WTC11 (cell line): ENCODE measurements around the gene SPATA12. TPM values are rescaled to one million over a fixed set of nuclear protein-coding genes. Genes with fewer than 3 reads are reported as not detected.
A peak's percentile ranks its signal among the peaks of the same experiment; 100 is the strongest.

Experiments used
- ATAC-seq: fragments of 200-7000 bp; cut with Tn5 transposase; 2 replicates; pipeline ENCODE4 v1.10.0; 2021; ENCODE audit warnings: mild to moderate bottlenecking, moderate library complexity
- Bru-seq: library from RNA; stranded (reverse); fragments of 400-500 nt; gene quantifications from one replicate; lab custom pipeline; 2021; lab: Mats Ljungman, UMichigan
- CTCF ChIA-PET: fragments of 300-600 bp; sonication (Branson Sonifier 250); formaldehyde crosslinking; loops from one replicate; lab custom pipeline; 2021; ENCODE audit warnings: antibody characterized with exemption; lab: Charles Lee
- POLR2A ChIA-PET: fragments of 350-600 bp; sonication (Branson Sonifier 250); formaldehyde crosslinking; loops from one replicate; lab custom pipeline; 2021; ENCODE audit warnings: antibody characterized with exemption; lab: Charles Lee
- DNase-seq: peaks from one replicate; pipeline ENCODE4 v3.0.0; 2021; ENCODE audit warnings: low spot score
- H3K27ac Mint-ChIP-seq: 2 replicates; pipeline ENCODE4 v1.8.0; 2021; ENCODE audit warnings: mixed read lengths
- H3K27me3 Mint-ChIP-seq: 2 replicates; pipeline ENCODE4 v1.8.0; 2021; ENCODE audit warnings: low read depth, mild to moderate bottlenecking, moderate library complexity, mixed read lengths
- H3K36me3 Mint-ChIP-seq: 2 replicates; pipeline ENCODE4 v1.8.0; 2021; ENCODE audit warnings: mixed read lengths
- H3K4me1 Mint-ChIP-seq: 2 replicates; pipeline ENCODE4 v1.8.0; 2022; ENCODE audit warnings: mixed read lengths
- H3K4me3 Mint-ChIP-seq: 2 replicates; pipeline ENCODE4 v1.8.0; 2021; ENCODE audit warnings: mild to moderate bottlenecking, moderate library complexity, mixed read lengths
- H3K9me3 Mint-ChIP-seq: 2 replicates; pipeline ENCODE4 v1.8.0; 2021; ENCODE audit warnings: mixed read lengths
- CDX4 ChIP-seq: fragments of 250-450 bp; sonication (Bioruptor Pico); IDR thresholded peaks from 2 replicates; pipeline ENCODE4 v1.9.0; 2021; ENCODE audit warnings: moderate library complexity, mild to moderate bottlenecking, inconsistent platforms, borderline replicate concordance
- CTCF ChIP-seq: fragments of 200-600 bp; IDR thresholded peaks from 2 replicates; pipeline ENCODE4 v1.8.0; 2022; ENCODE audit warnings: antibody characterized with exemption
- ETV6 ChIP-seq: sonication (generic); formaldehyde crosslinking; IDR thresholded peaks from 2 replicates; pipeline ENCODE4 v1.8.1; 2022; ENCODE audit warnings: mild to moderate bottlenecking, missing genetic modification reagents
- FOXJ3 ChIP-seq: sonication (generic); formaldehyde crosslinking; IDR thresholded peaks from 2 replicates; pipeline ENCODE4 v1.9.0; 2021; ENCODE audit warnings: missing genetic modification reagents, mild to moderate bottlenecking, borderline replicate concordance
- FOXP1 ChIP-seq: sonication (generic); formaldehyde crosslinking; IDR thresholded peaks from 2 replicates; pipeline ENCODE4 v1.8.0; 2022; ENCODE audit warnings: missing genetic modification reagents, mild to moderate bottlenecking, moderate library complexity, borderline replicate concordance
- HMGA2 ChIP-seq: fragments of 250-450 bp; sonication (Bioruptor Pico); IDR thresholded peaks from 2 replicates; pipeline ENCODE4 v1.4.0; 2021; ENCODE audit warnings: mild to moderate bottlenecking, moderate library complexity
- MAX ChIP-seq: sonication (generic); formaldehyde crosslinking; IDR thresholded peaks from 2 replicates; pipeline ENCODE4 v1.8.0; 2022; ENCODE audit warnings: mild to moderate bottlenecking, missing genetic modification reagents
- NFYB ChIP-seq: sonication (generic); formaldehyde crosslinking; conservative IDR thresholded peaks from 2 replicates; pipeline ENCODE4 v1.8.0; 2022; ENCODE audit warnings: low read depth, missing genetic modification reagents
- NR2C2 ChIP-seq: sonication (generic); formaldehyde crosslinking; IDR thresholded peaks from 2 replicates; pipeline ENCODE4 v1.8.0; 2022; ENCODE audit warnings: mild to moderate bottlenecking, missing genetic modification reagents
- OVOL2 ChIP-seq: fragments of 250-450 bp; sonication (Bioruptor Pico); IDR thresholded peaks from 2 replicates; pipeline ENCODE4 v1.9.0; 2021; ENCODE audit warnings: mild to moderate bottlenecking, borderline replicate concordance
- RORB ChIP-seq: fragments of 250-450 bp; sonication (Bioruptor Pico); IDR thresholded peaks from 2 replicates; pipeline ENCODE4 v1.9.0; 2021; ENCODE audit warnings: mild to moderate bottlenecking
- SOX15 ChIP-seq: fragments of 250-450 bp; sonication (Bioruptor Pico); IDR thresholded peaks from 2 replicates; pipeline ENCODE4 v1.9.0; 2021; ENCODE audit warnings: mild to moderate bottlenecking
- TEAD1 ChIP-seq: sonication (generic); formaldehyde crosslinking; IDR thresholded peaks from 2 replicates; pipeline ENCODE4 v1.8.0; 2022; ENCODE audit warnings: mild to moderate bottlenecking, missing genetic modification reagents
- TP53 ChIP-seq: sonication (generic); formaldehyde crosslinking; IDR thresholded peaks from 2 replicates; pipeline ENCODE4 v1.8.1; 2023; ENCODE audit warnings: mild to moderate bottlenecking, missing genetic modification reagents
- USF2 ChIP-seq: sonication (generic); formaldehyde crosslinking; IDR thresholded peaks from 2 replicates; pipeline ENCODE4 v1.8.1; 2023; ENCODE audit warnings: mild to moderate bottlenecking, missing genetic modification reagents, moderate library complexity
- ZNF121 ChIP-seq: sonication (generic); formaldehyde crosslinking; IDR thresholded peaks from 2 replicates; pipeline ENCODE4 v1.8.0; 2023; ENCODE audit warnings: missing genetic modification reagents
- long read RNA-seq, 3 experiments: library from RNA in 1 of 3; library from capped mRNA in 1 of 3; library from polyadenylated mRNA in 1 of 3; unstranded in 2 of 3; stranded (forward) in 1 of 3; transcript quantifications; one replicate each; pipeline ENCODE4 v2.0.0, GENCODE V29; 2021
- total RNA-seq: library from RNA; stranded (reverse); gene quantifications from 3 replicates; pipeline ENCODE4 v1.2.3, GENCODE V29; 2021
- TF ChIP-seq, protein P1 (sequence below): sonication (generic); formaldehyde crosslinking; IDR thresholded peaks from 2 replicates; pipeline ENCODE4 v1.8.0; 2022; ENCODE audit warnings: mild to moderate bottlenecking, missing genetic modification reagents
- TF ChIP-seq, protein P2 (sequence below): sonication (generic); formaldehyde crosslinking; conservative IDR thresholded peaks from 2 replicates; pipeline ENCODE4 v1.8.1; 2022; ENCODE audit warnings: mild to moderate bottlenecking, missing genetic modification reagents
- TF ChIP-seq, protein P3 (sequence below): sonication (generic); formaldehyde crosslinking; IDR thresholded peaks from 2 replicates; pipeline ENCODE4 v1.8.0; 2023; ENCODE audit warnings: missing genetic modification reagents, mild to moderate bottlenecking, borderline replicate concordance
- TF ChIP-seq, protein P4 (sequence below): sonication (generic); formaldehyde crosslinking; IDR thresholded peaks from 2 replicates; pipeline ENCODE4 v1.8.0; 2022; ENCODE audit warnings: missing genetic modification reagents

Gene SPATA12, protein sequence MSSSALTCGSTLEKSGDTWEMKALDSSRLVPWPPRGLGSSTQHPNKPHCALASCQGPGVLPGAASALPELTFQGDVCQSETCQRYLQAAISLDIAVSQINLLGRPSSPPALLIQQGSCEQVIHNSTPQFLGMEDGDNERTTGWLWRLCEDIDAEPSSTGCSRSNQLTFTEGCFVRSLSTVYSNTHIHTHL
- total RNA-seq: 0.18 to 0.39 TPM (median 0.37 TPM) in 3 replicates
- Bru-seq, nascent RNA: percentile 31 among the genes with signal in this experiment
- long read RNA-seq, experiment 1: 0 reads
- long read RNA-seq, experiment 2: 0 reads
- long read RNA-seq, experiment 3, partial matches to known transcripts: 0 of 1 reads
- long read RNA-seq, experiment 3, other reads (novel, unspliced or antisense): 0 of 1 reads

GRCh38 chr3:57060089-57060821, at the start of gene SPATA12:
TSS of gene SPATA12 (plus strand) at chr3:57060664. CDS start at chr3:57073695, 13,031 bp downstream.
- DNase-seq (peak; percentile 72), ATAC-seq (peak; percentile 95)
- no peaks in the 10 kb centered on the region for H3K27me3 Mint-ChIP-seq
- H3K27ac Mint-ChIP-seq: peak within 1 kb of the TSS; percentile 93
- peak; percentile 71; the same call in 1 of the 2 replicates for TF ChIP-seq ETV6
- TF ChIP-seq USF2 (CRISPR knock-in tag): peak; percentile 89
- TF ChIP-seq, protein P1, sequence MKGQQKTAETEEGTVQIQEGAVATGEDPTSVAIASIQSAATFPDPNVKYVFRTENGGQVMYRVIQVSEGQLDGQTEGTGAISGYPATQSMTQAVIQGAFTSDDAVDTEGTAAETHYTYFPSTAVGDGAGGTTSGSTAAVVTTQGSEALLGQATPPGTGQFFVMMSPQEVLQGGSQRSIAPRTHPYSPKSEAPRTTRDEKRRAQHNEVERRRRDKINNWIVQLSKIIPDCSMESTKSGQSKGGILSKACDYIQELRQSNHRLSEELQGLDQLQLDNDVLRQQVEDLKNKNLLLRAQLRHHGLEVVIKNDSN (CRISPR knock-in tag): peak; percentile 91
- TF ChIP-seq ZNF121 (CRISPR knock-in tag): peak; percentile 50; the same call in 1 of the 2 replicates
- no peak for TF ChIP-seq CDX4 (CRISPR knock-in tag)
- 0 out of 2 replicates have a peak, but pooled peaks have one; percentile 47 for TF ChIP-seq MAX (CRISPR knock-in tag)
- no peak for TF ChIP-seq OVOL2 (CRISPR knock-in tag)
- 0 out of 2 replicates have a peak, but pooled peaks have one; percentile 26 for TF ChIP-seq TEAD1 (CRISPR knock-in tag)
- peaks cover 34% of the 10 kb centered on the region for H3K4me1 Mint-ChIP-seq
- ChIA-PET CTCF (interaction anchor here (0.6 to 1.2 kb wide), 7 partner anchors 14 to 258 kb away, joined by 3 to 4 read pairs (median 3); partner anchors contain the start of gene ARHGEF3), POLR2A (no interaction called here)
- H3K36me3 Mint-ChIP-seq: no peaks in the 10 kb centered on the region
- H3K4me3 Mint-ChIP-seq: peak within 1 kb of the TSS; percentile 33
- H3K9me3 Mint-ChIP-seq: no peaks in the 10 kb centered on the region

DNA sequence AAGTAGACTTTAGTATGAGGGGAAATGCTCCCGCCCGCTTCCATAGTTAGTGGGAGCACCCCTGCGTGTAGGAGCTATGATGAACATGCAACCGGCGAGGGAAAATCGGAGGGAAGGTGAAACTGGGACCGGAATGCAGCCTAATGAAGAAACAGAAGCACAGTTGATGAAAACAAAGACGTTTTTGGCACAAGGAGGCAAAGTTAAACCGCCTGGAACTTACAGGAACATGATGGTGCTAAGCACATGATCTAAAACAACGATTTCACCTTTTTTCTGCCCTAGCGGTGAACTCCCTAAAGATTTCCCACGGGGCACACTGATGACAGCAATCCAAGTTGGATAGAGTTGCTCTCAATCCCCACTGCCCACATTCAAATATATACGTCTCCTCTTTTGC, 49.4 kb upstream of the SPATA12 start:
- ATAC-seq (no peak), DNase-seq (no peak)
- Mint-ChIP-seq H3K27ac (no peak overlapping the region), H3K9me3 (peaks cover 12% of the 10 kb centered on the region), H3K36me3 (peaks cover 9% of the 10 kb centered on the region; the same call in 1 of the 2 replicates), H3K4me1 (peaks cover 31% of the 10 kb centered on the region), H3K27me3 (no peaks in the 10 kb centered on the region), H3K4me3 (no peak overlapping the region)
- CTCF ChIA-PET: no interaction called here
- POLR2A ChIA-PET: no interaction called here
- TF ChIP-seq NFYB: no peak
- no peak for TF ChIP-seq CTCF
- TF ChIP-seq FOXJ3 (CRISPR knock-in tag): no peak
- no peak for TF ChIP-seq NR2C2 (CRISPR knock-in tag)
- TF ChIP-seq, protein P2, sequence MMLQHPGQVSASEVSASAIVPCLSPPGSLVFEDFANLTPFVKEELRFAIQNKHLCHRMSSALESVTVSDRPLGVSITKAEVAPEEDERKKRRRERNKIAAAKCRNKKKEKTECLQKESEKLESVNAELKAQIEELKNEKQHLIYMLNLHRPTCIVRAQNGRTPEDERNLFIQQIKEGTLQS (CRISPR knock-in tag): no peak
- no peak for TF ChIP-seq TP53 (CRISPR knock-in tag)
- TF ChIP-seq RORB (CRISPR knock-in tag): no peak
- no peak for TF ChIP-seq HMGA2 (CRISPR knock-in tag)
- TF ChIP-seq FOXP1 (CRISPR knock-in tag): no peak
- TF ChIP-seq, protein P3, sequence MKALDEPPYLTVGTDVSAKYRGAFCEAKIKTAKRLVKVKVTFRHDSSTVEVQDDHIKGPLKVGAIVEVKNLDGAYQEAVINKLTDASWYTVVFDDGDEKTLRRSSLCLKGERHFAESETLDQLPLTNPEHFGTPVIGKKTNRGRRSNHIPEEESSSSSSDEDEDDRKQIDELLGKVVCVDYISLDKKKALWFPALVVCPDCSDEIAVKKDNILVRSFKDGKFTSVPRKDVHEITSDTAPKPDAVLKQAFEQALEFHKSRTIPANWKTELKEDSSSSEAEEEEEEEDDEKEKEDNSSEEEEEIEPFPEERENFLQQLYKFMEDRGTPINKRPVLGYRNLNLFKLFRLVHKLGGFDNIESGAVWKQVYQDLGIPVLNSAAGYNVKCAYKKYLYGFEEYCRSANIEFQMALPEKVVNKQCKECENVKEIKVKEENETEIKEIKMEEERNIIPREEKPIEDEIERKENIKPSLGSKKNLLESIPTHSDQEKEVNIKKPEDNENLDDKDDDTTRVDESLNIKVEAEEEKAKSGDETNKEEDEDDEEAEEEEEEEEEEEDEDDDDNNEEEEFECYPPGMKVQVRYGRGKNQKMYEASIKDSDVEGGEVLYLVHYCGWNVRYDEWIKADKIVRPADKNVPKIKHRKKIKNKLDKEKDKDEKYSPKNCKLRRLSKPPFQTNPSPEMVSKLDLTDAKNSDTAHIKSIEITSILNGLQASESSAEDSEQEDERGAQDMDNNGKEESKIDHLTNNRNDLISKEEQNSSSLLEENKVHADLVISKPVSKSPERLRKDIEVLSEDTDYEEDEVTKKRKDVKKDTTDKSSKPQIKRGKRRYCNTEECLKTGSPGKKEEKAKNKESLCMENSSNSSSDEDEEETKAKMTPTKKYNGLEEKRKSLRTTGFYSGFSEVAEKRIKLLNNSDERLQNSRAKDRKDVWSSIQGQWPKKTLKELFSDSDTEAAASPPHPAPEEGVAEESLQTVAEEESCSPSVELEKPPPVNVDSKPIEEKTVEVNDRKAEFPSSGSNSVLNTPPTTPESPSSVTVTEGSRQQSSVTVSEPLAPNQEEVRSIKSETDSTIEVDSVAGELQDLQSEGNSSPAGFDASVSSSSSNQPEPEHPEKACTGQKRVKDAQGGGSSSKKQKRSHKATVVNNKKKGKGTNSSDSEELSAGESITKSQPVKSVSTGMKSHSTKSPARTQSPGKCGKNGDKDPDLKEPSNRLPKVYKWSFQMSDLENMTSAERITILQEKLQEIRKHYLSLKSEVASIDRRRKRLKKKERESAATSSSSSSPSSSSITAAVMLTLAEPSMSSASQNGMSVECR (CRISPR knock-in tag): no peak
- TF ChIP-seq, protein P4, sequence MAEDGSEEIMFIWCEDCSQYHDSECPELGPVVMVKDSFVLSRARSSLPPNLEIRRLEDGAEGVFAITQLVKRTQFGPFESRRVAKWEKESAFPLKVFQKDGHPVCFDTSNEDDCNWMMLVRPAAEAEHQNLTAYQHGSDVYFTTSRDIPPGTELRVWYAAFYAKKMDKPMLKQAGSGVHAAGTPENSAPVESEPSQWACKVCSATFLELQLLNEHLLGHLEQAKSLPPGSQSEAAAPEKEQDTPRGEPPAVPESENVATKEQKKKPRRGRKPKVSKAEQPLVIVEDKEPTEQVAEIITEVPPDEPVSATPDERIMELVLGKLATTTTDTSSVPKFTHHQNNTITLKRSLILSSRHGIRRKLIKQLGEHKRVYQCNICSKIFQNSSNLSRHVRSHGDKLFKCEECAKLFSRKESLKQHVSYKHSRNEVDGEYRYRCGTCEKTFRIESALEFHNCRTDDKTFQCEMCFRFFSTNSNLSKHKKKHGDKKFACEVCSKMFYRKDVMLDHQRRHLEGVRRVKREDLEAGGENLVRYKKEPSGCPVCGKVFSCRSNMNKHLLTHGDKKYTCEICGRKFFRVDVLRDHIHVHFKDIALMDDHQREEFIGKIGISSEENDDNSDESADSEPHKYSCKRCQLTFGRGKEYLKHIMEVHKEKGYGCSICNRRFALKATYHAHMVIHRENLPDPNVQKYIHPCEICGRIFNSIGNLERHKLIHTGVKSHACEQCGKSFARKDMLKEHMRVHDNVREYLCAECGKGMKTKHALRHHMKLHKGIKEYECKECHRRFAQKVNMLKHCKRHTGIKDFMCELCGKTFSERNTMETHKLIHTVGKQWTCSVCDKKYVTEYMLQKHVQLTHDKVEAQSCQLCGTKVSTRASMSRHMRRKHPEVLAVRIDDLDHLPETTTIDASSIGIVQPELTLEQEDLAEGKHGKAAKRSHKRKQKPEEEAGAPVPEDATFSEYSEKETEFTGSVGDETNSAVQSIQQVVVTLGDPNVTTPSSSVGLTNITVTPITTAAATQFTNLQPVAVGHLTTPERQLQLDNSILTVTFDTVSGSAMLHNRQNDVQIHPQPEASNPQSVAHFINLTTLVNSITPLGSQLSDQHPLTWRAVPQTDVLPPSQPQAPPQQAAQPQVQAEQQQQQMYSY (CRISPR knock-in tag): no peak
- no peak for TF ChIP-seq SOX15 (CRISPR knock-in tag)
